ENCODE data around the gene MYOF.
"Not testable (repeated sequence)": the region's sequence is repeated elsewhere in the genome, so short reads cannot be mapped to it uniquely, and the experiment has no call there.

MYOF gene

GRCh38 chr10:93420091-93420490 is 62.0 kb downstream of the MYOF start:
- DNase-seq: no peak

- DNase-seq: not testable (repeated sequence)
Observed at GRCh38 chr10:93419016-93419415, 63.1 kb downstream of the MYOF start.

GRCh38 chr10:93417921-93418320 is 64.2 kb downstream of the MYOF start:
- DNase-seq: no peak

- no peak for DNase-seq
Observed at GRCh38 chr10:93417266-93417665, 64.9 kb downstream of the MYOF start.

DNA sequence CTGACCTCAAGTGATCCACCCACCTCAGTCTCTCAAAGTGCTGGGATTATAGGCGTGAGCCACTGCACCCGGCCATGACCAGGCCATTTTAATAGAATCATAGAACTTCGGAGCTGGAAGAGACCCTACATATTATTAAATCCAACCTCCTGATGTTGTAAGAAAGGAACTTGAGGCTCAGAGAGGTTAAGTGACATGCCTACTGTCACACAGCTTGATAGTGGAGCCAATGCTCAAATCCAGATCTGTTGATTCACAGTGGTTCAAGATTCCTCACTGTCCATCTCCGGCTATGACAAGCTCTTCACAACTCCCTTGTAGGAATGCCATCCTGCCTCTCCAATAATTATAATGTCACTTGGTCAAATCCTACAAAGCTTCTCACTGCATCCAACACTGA is 65.3 kb downstream of the MYOF start:
- no peak for DNase-seq

- DNase-seq: no peak
Observed at GRCh38 chr10:93415693-93416092, 66.4 kb downstream of the MYOF start.

DNA sequence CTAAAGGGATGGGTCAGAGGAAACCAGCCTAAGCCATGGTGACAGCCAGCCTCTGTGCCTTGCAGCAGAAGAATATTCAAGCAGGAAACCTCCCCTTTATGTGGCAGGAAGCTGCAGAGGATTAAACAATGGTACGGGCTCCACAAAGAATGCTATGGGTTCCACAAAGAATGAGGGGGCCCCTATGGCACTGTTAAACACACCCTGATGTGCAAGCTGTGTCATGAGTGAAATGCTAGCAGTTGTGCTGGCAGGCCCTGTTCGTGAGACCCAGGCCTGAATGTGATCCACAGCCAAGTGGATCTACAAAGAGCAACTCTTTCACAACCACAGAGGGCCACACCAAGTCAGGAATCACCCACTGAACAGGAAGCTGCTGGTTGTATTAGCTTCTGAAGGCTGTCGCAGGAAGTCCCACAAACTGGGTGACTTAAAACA is 68.9 kb downstream of the MYOF start:
- DNase-seq: peak; percentile 54

DNA sequence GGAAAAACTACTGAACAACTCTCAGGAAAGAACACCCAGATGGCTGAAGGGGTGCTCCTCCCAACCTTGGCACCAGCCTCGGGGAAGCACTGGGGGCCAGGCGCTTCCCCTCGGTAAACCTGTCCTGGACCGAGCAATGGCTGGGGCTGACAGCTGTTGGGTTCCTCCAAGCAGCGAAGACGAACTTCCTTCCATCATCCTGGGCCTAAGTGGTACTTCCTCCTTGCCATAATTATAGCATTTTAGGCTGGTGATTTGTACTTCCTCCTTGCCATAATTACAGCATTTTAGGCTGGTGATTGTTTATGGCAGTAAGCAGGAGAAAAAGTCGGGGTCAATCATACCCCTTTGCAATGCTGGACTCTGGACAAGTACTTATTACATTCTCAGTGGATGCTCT is 69.3 kb downstream of the MYOF start:
- no peak for DNase-seq

GRCh38 chr10:93410697-93411348 is 71.3 kb downstream of the MYOF start:
- peak; percentile 28 for DNase-seq

DNA sequence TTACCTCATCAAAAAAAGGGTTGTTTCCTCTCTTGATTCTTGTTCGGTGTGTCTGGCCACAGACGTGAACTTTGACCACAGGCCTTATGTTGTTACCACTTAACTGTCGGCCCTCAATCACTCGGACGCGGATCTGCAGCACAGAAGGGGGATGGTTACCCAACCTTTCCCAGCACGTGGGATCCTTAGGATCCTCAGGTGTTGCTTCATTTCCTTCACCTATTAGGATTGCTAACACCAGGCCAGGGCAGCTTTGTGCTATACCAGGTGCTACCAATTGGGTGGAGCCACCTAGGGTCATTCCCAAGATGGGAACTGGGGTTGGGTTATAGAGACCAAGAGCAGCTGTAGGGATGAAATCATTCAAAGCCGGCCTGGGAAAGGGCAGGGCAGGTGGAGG is 73.4 kb downstream of the MYOF start:
- DNase-seq: no peak

DNA sequence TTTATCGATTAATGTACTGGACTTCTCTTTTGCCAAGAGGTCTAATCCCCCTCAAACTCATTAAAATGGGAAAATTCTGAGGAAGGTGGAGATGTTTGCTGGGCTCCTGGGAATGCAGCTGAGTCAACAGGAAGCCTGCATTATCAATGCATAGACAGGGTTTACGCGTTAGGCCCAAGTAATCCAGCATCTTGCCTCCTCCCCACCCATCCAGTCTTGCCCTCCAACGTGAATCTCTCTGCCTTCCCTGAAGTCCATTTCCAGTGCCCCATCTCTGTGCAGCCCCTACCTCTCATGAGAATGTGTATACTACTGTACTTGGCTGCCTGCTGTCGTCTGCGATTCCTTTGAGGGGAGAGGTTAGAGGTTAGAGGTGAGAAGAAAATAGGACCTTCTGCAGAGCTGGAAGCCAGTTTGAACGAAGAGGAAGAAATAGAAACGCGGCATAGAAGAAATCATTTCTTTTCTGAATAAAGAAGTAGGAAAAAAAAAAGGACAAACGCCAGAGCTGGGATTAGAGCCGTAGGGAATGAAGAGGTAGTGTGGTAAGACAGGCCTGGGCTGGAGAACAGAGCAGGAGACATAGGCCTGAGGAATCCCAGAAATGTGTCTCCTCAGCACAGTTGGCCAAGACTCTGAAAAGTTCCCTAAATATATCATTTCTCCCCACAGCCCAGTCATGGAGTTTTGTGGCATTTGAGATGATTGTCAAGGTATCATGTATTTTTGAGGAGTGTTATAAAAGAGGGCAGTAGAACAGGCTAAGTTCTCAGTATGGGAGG is 75.6 kb downstream of the MYOF start:
- DNase-seq: no peak

GRCh38 chr10:93404048-93404354 is 78.1 kb downstream of the MYOF start:
- DNase-seq: no peak

- DNase-seq: no peak
Observed at GRCh38 chr10:93403152-93404047, 78.7 kb downstream of the MYOF start.

DNA sequence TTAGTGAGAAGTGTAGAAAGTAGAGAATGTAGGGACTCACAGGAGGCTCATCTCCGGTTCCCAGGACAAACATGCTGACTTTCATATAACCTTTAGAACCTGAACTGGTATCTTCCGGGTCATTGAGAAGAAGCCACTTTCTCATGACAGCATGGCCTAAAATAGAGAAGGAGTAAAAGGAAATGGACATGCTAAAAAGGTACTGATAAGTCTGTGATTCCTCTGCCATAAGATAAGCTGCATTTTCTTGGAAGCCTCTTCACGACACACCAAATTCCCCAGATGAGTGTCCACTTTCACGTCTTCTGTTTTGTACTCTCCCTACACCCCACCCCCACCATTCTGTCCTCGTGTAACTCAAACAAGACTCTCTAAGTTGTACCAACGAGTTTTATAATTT is 79.9 kb downstream of the MYOF start:
- DNase-seq: no peak

DNA sequence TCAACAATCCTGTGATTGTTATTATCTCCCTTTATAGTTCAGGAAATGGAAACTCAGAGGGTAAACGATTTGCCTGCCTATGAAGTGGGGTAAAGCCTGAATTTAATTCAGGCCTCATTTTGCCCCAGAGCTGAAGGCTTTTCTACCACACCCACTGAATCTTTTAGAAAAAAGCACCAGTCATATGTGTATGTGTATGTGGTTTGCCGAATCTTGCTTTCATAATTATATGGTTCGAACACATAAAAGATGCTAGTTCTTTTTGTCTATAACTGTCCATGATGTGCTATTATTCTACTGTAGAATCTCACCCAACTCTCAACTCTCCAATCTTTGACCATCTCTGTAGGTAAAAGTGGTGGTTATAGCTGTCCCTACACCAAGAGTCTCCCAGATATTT is 83.6 kb downstream of the MYOF start:
- DNase-seq: peak; percentile 28

DNA sequence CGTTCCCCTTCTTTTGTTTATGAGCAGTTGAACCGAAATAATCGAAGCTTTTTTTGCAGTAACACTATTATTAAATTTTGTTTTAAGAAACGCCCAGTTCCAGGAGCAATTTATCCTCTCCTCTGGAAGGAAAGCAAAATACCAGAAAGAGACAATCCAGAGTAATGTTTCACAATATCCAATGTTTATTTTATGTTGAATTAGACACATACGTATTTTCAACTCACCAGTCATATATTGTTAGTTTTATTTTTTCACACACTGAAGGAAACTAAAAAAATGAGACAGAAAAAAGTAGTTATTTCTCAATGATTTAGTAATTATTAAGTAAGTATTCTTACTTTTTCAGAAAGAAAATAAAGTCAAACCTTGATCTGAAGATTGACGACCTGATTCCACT is 85.1 kb downstream of the MYOF start:
- DNase-seq: no peak

- no peak for DNase-seq
Observed at GRCh38 chr10:93393211-93393610, 88.9 kb downstream of the MYOF start.

DNA sequence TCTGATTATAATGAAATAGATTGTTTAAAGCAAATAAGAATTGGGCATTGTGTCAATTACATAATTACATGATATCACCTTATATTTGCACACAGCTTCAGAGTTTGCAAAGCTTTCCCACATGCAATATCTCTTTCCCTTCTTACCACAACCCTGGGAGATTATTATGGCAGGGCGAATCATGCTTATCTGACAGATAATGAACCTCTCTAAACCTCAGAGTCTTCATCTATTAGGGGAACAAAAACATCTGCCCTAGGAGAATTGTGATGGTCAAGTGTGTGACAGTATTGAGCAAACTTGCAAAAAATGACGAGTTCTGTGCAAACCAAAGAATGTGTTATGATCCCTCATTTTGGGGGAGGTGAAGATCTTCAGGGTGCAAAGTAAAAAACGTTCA is 90.0 kb downstream of the MYOF start:
- no peak for DNase-seq

- no peak for DNase-seq
Observed at GRCh38 chr10:93390306-93391090, 91.6 kb downstream of the MYOF start.

DNA sequence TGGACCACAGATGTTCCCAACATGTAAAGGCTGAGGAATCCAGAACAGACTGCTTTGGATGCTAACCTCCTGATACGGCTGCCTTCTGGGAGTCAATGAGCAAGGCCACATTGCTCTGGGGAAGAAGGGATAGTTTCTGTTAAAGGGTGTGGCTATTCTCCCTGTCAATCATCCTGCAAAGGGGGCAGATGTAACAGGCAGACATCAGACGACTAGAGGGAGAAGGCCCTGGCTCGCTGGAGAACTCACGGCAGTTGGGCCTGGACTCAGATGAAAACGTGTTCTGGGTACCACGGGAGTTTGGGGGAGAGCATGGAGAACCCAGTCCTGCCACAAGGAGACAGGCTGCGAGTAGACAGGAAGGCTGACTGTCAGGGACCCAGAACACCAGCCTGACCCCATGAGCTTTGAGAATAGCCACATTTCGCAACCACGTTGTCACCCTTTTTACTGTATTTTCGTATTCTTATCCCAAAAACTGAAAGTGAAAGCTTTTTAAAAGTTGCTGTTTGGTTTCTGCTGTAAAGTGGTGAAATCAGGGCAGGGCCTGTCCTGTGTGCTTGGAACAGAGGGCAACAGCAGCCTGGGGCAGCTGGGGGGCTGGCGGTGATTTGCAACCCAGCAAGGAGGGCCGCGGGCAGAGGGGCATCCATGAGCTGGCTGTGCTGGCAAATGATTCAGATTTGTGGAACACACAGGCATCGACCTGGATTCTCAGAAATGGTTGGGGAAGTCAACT is 95.3 kb downstream of the MYOF start:
- peak; percentile 60 for DNase-seq

DNA sequence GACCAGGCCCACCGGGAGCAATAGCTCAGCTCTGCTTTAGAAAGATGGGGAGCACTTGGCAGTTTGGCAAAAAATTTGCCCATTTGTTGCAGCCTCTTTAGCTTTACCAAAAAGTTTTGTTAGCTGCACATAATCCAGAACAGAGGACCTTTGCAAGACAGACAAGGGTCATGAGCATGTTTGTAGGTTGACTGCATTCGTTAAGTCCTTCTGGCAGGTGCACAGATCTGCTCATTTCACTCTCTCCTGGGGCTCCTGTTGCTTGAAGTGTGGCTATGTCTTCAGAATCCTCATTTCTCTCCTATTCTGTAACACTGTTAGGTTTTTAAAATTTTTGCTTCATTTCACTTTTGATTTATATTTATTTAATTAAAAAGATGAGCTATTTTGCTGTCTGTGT is 96.8 kb downstream of the MYOF start:
- no peak for DNase-seq

DNA sequence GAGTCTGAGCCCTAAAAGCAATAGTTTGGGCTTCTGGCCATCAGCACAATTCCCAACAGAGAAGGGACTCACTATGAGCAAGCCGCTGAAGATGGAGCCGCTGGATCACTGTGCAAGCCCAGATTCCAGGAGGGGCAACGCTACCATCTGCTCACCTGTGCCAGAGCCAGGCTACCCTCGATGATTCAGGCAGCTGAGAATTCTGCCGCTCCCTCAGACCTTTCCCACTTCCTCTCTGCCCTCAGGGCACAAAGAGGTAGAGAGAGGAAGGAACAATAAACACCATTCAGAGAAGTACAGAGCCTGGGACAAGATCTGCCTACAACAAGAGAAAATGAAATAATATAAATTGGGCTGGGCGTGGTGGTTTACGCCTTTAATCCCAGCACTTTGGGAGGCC is 98.1 kb downstream of the MYOF start:
- DNase-seq: no peak
